Endothelial cell of hepatic sinusoid (primary cell): Measurements from ENCODE around the gene PDGFRB.

Source experiments
- in situ Hi-C: cut with HindIII; loops from 2 replicates; pipeline ENCODE4 v1.10.0; 2017; ENCODE audit warnings: low sequenced_read_pairs

The PDGFRB gene

DNA sequence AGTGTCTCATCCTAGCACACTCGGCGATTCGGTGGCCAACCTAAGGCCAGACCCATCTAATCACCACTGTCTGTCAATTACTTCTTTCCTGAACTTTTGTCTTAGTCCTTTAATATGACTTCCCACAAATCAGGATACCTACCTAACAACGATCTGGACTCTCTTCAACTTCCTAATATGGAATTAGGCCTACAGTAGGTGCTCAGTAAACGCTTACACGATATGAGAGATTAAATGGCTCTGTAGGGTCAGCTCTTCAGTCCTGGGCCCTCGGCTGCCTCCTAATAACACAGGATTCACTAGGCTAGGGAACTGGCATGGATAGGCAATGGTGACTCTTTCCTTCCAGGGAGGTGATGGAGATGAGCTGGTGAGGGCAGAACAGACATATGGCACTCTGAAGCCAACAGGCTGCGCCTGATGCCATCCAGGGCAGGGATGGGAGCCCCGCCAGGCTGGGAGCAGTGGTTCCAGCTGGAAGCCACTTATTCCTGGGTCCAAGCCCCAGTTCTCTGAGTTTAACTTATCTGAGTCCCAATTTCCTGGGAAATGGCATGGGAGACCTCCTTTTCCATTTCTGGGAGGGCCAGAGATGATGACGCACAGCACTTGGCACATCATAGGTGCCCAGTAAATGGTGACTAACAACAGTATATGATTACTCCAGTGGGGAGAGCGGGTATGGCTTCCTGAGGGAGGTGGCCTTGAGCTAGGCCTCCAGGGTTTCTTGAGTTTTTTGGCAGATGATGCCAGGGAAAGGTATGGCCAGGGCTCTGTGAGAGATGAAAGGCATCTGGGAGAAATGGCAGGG, 7.3 kb downstream of the PDGFRB start:
- in situ Hi-C loops = no loop called here

DNA sequence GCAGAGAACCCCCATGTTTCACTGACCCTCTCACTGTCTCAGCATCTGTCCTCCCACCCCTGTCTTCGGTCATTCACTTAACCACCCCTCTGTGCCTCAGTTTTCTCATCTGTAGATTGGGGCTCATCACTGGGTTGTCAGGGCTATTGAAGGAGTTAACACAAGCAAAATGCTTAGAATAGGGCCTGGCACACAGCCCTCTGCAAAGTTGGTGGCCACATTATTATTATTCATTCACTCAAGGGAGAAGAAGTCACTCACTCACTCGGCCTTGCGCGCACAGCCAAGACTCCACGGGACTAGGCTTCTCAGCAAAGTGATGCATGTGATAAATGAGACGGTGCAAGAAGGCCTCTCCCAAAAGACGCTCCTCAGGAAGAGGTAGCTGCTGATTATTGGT, 8.0 kb downstream of the PDGFRB start:
- in situ Hi-C loops = no loop called here

DNA sequence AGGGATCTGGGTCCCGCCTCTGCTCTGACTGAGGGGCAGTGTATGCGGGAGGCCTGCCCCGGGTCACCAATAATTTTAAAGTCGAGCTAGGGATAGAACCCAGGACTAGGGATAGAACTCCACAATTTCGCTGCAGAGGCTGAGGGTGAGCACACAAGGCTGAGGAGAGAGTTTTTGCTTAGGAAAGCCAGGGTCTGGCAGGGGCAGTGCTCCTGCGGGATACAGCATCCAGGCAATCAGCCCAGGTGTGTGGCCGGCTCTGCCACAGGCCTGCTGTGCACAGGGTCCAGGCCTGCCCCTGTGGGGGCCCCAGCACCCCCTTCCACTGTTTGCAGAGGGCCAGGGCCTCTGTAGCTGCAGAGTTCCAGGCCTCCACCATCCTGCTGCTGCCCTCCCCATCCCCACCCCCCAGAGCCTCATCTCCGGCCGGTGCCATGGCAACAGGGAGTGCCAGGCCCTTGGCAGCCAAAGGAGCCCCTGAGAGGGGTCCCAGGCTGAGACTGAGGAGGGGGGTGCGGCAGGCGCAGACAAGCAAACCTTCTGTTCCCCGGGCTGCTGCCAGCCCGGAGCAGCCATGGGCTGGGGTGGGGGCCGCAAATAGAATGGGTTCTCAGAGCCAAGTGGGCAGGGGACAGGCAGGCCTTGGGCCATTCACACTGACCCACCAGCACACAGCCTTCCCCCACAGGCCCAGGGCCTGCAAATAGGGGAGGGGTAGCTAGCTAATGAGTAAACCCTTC, 8.6 kb downstream of the PDGFRB start:
- in situ Hi-C loops = no loop called here

DNA sequence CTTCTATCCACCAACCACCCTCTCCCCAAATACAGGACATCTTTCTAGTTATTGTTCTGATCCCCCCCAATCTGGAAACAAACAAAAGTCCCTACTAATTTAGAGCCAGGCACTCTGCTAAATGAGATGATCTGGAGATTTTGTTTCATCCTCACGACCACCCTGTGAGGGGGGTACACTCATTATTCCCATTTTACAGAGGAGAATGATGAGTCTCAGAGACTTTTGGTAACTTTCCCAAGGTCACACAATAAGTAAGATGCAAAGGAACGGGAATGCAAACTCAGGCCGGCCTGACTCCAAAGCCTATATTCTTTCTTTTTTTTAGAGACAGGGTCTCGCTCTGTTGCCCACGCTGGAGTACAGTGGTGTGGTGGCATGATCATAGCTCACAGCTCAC, 9.4 kb downstream of the PDGFRB start:
- in situ Hi-C loops = no loop called here

DNA sequence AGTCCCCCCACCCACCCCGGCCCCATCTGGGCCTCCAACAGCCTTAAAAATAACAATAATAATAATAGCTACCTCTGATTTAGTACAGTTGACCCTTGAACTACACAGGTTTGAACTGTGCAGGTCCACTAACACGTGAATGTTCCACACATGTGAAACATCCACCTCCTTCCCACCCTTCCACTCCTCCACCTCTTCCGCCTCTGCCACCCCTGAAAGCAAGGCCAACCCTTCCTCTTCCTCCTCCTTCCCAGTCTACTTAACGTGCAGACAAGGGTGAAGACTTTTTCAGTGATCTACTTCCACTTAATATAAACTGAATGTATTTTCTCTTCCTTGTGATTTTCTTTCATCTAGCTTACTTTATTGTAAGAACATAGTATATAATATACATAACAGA, 10.8 kb downstream of the PDGFRB start:
- in situ Hi-C loops = no loop called here

DNA sequence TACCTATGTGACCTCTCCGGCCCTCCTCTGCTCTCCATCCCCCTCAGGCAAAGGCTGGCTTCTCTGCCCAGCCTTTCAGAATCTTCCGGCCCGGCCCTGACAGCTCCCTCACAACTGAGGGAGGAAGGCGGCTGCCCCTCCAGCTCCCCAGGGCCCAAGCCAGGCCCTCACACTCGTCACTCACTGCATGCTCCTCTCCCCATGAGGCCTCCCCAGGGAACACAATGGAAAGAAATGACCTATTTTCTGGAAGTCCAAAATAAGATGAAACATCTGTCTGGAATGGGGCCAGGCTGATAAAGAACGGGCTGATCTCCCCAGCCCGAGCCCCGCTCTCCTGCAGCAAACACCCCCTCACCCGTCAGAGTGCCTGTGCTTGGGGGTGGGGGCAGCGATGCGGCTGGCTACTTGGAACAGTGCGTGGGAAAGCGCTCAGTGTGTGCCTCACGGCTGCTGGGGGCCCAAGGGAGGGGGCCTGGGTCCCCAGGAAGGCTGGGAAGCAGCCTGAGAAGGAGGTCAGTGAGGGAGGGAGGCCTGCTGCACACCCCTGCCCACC, 11.3 kb downstream of the PDGFRB start:
- in situ Hi-C loops = no loop called here

DNA sequence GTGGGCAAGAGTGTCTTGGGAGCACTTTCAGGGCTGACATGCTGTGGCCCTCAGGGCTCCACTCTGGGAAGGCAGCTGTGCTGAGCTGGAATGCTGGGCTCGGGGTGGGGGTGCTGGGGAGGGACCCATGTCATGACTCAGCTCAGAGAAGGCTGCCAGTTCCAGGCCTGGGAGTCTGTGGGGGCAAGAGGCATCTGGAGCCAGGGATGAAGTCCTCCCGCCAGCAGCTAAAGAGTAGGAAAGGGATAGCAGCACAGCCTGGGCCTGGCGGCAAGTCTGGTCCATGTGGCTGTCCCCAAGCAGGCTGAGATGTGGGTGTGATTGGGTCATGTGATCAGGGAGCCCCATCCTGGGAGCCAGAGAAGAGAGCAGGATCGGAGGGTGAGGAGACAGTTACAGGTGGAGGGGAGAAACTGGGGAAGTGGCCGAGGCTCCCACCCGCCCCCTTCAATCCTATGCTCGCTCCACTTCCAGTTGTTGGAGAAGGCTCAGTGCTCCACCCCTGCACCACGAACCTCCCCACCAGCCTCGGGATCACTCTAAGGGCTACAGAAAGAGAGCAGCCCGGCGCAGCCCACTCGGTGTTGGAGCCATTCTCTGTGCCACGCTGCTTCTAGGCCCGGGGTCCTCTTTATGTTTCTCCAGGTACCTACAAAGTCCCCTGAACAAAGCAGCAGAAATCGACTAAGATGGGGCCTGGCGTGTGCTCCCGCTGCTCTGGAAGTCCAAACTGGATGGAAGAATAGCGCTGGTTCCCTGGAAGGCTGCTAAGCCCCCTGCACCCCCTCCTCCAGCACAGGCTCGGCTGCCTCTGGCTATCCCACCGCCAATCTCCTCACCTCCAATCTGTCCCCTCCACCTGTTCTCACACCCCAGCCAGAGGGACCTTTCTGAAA, 12.0 kb downstream of the PDGFRB start:
- in situ Hi-C loops = no loop called here

DNA sequence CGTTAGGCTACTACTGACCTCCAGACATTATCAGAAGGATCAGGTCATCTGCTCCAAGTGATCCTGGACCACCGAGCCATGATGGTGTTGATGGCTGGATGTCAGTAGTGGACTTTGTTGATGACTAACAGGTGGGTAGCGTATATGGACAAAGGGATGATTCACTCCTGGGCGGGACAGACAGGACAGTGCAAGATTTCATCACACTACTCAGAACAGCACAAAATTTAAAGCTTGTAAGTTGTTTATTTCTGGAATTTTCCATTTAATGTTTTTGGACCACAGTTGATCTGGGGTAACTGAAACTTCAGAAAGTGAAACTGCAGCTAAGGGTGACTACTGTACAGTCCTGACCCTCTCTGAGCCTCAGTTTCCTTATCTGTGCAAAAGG, 12.7 kb downstream of the PDGFRB start:
- in situ Hi-C loops = no loop called here

DNA sequence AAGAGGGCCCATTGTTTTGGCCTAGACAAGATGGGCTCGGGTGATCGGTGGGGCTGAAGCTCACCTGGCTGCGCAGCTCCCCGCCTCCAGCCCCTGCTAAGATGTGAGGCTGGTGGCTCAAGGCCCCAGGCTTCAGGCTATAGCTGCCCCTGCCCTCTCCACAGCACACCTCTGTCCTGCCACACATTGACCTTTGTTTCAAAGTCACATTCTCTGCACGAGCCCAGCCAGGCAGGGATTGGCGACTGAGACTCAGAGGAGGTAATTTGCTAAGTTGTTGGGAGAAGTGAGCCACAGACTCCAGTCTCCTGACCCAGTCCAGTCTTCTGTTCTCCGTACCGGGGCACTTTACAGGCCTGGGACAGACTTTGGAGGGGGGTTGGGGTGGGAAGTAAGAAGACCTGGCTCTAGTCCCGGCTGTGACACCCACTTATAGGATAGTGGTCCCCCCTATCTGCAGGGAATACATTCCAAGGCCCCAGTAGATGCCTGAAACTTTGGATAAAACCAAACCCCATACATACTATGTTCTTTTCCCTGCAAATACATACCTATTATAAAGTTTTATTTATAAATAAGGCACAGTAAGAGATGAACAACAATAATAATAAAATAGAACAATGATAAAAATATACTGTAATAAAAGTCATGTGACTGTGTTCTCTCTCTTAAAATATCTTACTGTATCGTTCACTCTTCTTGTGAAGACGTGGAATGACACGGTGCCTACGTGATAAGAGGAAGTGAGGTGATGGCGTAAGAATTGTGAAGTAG, 13.3 kb downstream of the PDGFRB start:
- in situ Hi-C loops = no loop called here

DNA sequence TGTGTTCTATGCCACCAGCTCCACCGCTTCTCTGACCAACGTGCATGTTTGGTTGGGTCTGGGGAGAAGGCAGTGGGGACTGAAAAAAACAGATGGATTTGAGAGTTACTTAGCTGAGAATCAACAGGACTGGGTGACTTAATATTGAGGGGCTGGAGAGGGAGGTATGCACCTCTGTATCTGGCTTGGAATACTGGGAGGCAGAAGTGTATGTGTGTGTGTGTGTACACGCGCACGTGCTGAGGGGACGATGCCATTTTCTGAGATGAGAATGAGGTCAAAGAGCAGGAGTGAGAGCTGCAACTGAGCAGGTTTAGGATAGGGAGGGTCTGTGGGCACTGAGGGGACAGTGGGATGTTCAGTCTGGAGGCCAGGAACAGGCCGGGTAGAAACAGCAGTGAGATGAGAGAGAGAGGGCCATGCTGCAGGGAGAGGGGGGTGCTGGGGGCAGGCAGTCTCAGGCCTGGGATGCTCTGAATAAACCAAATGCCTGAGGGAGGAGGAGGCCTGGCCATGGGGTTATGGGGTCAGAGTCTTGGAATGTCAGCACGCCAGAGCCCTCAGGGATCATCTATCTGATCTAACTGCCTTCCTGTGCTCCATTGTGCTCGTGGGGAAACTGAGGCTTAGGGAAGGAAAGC, 14.0 kb downstream of the PDGFRB start:
- in situ Hi-C loops = no loop called here

DNA sequence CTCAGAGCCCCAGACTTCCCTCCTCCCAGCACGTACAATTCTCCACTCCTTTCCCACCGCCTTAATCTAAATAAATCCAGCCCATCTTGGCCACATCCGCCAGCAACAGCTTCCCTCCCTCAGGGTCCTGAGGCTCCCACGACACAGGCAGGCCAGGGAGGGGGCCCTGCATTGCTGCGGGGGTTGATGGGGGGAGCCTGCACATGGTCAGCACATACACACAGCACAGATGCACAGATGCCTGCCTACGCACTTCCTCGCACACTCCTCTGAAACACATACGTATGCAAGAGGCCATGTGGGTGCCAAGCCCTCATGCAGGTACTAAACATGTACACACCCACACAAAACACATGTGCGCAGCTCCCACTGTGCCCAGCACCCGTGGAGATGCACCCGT, 14.8 kb downstream of the PDGFRB start:
- in situ Hi-C loops = no loop called here

DNA sequence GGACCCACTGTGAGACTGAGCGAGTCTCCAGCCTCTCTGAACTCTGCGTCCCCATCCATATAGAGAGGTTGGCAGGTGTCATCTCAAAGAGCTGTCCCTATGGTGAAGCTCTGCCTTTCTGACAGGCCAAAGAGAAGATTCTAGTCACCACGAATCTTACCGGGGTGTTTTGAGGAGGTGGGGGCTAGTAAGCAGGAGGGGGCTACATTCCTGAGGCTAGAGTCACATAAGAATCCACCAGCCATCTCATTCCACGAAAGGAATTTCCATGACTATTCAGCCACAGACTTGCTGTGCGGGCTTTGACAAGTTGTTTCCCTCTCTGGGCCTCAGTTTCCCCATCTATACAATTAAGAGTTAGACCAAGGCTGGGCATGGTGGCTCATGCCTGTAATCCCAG, 16.3 kb downstream of the PDGFRB start:
- in situ Hi-C loops = no loop called here

DNA sequence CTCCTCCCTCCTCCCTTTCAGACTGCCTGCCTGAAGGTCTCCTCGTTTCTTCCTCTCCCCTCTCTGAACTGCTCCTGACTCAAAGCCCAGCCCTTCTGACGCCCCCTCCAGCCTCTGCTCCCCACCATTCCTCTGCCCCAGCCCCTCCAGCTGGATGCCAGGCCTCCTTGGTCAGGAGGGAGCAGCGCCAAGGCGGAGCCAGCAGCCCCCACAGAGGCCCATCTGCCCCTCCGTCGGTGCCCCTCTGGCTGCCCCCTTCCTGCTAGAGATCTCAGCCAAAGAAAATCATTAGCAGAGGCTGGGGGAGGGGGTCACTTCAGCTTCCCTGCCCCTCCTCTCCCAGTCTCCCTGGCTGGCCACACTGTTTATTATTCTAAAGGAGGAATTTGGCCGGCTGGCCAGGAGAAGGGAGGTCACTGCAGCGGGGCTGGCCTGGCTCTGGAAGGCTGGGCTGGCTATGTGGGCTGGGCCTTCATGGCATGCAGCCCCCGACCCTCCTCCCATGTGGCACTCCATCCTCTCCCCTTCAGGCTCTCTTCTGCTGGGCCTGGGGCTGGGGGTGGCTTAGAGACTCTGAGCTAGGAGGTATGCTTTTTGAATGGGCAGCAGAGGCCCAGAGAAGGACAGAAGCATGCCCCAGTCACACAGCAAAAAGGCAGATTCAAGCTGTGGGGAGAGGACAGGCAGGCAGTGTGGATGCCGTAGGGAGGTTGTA, 16.9 kb downstream of the PDGFRB start:
- in situ Hi-C loops = no loop called here

DNA sequence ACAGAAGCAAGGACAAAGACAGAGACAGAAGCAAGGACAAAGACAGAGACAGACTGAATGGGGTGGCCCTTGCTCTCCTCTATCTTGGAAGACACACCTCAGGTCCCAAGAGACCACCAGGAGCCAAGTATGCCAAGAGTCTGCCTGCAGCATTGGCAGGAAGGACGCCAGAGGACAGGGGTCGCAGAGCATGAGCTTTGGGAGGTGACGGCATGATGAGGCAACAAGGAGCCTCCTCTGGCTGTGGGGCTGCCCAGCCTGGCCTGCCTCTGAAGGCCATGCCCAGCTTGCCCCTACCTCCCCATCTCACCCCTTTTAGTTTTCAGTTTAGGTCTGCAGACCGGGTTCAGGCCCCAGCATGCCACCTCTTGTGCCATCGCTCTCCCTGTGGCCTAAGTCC, 17.6 kb downstream of the PDGFRB start:
- in situ Hi-C loops = no loop called here

DNA sequence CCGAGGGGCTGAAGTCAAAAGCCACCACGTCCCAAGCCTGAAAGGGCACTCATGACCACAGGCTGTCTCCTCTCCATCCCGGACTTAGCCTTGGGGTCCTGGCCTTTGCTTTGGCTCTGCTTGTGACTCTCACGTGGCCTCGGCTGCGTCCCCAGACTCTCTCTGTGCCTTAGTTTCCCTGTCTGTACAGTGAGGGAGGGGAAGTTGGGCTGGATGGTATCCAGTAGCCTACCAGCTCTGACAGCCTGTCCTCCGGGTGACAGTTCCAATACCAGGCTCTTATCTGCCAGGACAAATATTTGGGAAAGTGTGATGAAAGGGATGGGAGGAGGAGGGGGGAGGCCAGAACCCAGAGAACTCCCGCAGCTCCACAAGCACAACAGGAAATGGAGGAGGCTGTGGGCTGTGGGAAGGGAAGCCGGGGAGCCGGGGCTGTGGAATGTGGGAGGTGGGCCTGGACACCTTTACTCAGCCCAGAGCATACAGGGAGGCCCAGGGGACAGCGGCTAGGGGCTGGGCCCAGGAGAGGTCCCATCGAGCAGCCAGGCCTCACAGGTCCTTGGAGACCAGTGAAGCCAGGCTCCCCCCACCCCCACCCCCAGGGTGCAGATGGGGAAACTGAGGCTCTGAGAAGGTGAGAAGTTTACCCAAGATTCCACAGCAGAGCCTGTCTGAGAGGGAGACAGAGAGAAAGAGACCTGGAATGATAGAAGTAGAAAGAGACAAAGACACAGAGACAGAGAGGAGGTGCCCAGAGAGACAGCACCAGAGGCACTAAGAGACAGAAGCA, 18.3 kb downstream of the PDGFRB start:
- in situ Hi-C loops = no loop called here

DNA sequence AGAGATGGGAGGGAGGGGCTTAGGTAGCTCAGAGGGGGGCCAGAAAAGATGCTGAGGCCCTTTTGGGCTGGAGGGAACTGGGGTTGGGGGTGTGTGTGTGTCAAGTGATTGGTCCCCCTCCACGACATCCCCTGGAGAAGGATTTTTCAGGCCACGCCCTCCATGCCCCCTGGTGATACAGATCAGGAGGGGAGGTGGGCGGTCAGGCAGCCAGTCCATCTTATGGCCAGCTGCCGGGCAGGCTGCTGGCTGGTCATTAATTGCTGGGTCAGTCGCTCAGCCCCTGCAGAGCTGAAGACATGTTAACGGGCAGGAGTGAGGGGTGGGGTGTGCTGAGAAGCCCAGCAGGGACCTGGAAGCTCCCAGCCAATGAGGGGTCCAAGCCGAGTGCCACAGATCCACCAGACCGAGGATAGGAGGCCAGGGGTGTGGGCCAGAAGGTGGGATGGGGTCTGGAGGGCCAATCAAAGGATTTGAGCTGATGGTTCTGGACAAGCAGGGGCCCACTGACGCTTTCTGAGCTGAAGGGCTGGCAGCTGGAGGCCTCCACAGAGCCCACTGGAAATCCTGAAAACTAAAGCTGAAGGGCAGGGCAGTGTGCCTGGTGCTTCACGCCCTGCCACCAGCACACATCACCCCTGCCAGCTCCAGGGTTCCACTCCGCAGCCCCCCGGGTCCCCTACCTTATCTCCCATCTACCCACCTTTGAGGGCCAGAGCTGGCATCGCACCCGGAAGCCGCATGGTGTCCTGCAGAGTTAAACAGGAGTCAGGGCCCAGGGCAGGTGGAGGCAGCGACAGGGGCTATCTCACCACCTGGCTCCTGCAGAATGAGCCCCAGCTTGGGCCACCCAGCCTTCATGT, 19.1 kb downstream of the PDGFRB start:
- in situ Hi-C loops = no loop called here

DNA sequence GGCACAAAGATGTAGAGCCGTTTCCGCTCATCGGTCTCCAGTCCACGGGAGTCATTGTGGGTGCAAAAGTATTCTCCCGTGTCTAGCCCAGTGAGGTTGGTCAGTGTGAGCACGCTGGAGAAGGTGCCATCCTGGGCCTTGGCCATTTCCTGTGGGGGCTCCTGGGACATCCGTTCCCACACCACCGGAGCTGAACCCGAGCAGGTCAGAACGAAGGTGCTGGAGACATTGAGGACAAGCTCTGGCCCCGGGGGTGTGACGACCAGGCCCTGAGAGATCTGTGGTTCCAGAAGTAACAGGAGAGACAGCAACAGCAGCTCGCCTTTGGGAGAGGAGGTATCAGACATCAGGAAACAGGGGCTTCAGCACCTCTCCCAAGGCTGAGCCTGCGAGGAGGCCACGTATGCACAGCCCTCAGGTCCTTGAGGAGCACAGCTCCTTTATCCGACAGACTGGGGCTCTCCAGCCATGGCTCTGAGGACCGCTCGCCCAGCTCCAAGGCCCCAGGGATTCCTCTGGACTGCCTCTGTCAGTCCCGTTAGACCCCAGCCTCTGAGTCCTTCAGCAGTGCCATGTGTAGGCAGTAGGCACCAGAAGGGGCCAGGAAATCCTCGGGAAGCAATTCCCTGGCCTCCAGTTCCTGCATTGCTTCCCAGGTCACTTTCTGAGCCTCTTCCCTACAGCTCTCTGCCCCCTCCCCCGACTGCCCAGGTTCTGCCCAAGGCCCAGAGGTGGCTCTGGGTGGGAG, 19.9 kb downstream of the PDGFRB start:
- in situ Hi-C loops = no loop called here
